ENCODE results near the gene SETD4.
"Not testable (repeated sequence)": the region's sequence is repeated elsewhere in the genome, so short reads cannot be mapped to it uniquely, and the experiment has no call there.

DNA sequence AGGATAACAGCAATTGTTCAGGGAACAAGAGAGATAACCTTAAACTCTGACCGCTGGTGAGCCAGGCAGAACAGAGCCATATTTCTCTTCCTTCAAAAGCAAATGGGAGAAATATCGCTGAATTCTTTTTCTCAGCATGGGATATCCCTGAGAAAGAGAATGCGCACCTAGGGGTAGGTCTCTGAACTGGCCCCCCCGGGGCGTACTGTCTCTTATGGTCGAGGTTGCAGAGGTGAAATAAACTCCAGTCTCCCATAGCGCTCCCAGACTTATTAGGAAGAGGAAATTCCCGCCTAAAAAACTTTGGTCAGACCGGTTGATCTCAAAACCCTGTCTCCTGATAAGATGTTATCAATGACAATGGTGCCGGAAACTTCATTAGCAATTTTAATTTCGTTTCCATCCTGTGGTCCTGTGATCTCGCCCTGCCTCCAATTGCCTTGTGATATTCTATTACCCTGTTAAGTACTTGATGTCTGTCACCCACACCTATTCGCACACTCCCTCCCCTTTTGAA is 39.4 kb upstream of the SETD4 start:
- TF ChIP-seq MYC (IDR thresholded peaks at IDR 0.05; ENCODE audit: low read depth, low read length); POLR2A (IDR thresholded peaks at IDR 0.05; ENCODE audit: extremely low read depth, insufficient read length): not testable (repeated sequence)
- TF ChIP-seq, protein P1, sequence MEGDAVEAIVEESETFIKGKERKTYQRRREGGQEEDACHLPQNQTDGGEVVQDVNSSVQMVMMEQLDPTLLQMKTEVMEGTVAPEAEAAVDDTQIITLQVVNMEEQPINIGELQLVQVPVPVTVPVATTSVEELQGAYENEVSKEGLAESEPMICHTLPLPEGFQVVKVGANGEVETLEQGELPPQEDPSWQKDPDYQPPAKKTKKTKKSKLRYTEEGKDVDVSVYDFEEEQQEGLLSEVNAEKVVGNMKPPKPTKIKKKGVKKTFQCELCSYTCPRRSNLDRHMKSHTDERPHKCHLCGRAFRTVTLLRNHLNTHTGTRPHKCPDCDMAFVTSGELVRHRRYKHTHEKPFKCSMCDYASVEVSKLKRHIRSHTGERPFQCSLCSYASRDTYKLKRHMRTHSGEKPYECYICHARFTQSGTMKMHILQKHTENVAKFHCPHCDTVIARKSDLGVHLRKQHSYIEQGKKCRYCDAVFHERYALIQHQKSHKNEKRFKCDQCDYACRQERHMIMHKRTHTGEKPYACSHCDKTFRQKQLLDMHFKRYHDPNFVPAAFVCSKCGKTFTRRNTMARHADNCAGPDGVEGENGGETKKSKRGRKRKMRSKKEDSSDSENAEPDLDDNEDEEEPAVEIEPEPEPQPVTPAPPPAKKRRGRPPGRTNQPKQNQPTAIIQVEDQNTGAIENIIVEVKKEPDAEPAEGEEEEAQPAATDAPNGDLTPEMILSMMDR (IDR thresholded peaks at IDR 0.05; ENCODE audit: low read depth, low read length) = not testable (repeated sequence)
